HL-60/S4 treated with phorbol 12-myristate 13-acetate at 8.2 ng/mL for 4 days and 3 days (cell line): ENCODE results near the gene MRPL19.

ENCODE experiments used
- in situ Hi-C: fragments of 300-500 bp; cut with MboI; formaldehyde crosslinking; loops from 2 replicates; pipeline ENCODE4 v1.15.0; 2022; ENCODE audit warnings: low sequenced_read_pairs

MRPL19 gene

DNA sequence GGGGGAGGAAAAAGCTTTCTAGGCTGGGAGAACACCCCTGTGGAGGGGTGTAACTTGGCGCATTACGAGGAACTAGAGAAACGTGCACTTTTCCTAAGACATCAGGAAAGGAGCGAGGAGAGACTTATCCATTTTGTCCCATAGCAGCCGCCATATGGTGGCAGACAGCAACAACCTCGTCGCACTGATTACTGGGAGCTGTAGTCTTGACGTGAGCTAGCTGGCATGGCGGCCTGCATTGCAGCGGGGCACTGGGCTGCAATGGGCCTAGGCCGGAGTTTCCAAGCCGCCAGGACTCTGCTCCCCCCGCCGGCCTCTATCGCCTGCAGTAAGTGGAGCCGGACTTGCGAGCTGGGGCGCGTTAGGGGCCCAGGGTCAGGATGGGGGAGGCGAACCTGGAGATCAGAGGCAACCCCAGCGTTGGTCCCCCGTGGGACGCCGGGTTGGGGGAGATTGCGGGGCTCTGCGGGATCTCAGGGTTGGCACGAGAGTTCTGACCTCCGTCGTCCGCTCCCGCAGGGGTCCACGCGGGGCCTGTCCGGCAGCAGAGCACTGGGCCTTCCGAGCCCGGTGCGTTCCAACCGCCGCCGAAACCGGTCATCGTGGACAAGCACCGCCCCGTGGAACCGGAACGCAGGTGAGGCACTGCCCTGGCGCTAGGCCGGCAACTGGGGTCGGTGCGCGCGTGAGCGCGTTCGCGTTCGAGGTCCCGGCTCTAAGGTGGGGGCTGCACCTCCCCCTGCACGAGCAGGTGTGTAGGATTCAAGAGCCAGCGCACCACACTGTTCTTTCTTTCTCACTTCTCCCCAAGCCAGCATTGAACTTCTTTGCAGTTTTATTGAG is at the start of gene MRPL19:
MRPL19 (plus strand) TSS at position 201 of the 843 bp plus-strand sequence; CDS start at position 226, 25 bp downstream.
- in situ Hi-C loops: no loop called here

- in situ Hi-C loops: no loop called here
Observed at GRCh38 chr2:75596784-75597183, 49.8 kb upstream of the MRPL19 start.

DNA sequence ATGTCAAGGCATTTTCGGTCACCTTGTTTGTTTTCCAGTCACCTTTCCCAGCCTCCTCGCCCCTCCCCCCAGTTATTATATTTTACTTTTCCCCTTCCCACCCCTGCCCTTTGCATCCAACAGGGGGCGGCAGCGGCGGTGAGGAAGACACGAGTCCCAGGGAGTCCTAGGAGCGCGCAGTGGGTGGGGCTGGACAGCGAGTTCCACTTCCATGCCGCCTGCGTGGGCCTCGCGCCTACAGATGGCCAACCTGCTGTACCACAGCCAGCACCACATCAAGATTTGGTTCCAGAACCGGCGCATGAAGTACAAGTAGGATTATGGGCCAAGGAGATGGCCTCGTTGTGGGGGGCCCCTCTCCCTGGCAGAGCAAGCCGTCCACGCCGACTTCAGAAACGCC is 48.6 kb upstream of the MRPL19 start:
- in situ Hi-C loops: no loop called here

DNA sequence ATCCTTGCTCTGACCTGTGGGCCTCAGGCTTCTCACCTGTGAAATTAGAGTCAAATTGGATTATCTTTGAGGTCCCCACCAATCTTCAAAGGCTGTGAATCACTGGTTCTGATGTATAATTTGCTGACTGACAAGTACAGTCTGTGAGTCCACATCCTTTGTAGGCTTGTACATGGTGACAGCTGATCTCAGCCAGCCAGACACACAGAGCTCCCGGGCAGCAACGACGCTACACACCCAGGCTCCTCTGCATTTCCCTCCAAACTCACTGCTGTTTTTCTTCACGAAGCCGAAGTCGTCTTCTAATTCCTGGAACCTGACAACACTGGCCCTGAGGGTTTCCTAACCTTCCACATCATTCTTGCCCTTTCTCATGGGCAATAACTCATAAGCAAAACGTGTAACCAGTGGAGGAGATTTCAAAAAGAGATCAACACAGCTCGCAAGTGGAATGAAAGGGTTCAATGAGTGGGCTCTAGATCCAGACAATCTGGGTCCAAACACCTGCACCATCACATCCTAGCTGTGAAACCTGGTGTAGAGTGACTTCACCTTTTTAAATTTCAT is 47.9 kb upstream of the MRPL19 start:
- in situ Hi-C loops: no loop called here

DNA sequence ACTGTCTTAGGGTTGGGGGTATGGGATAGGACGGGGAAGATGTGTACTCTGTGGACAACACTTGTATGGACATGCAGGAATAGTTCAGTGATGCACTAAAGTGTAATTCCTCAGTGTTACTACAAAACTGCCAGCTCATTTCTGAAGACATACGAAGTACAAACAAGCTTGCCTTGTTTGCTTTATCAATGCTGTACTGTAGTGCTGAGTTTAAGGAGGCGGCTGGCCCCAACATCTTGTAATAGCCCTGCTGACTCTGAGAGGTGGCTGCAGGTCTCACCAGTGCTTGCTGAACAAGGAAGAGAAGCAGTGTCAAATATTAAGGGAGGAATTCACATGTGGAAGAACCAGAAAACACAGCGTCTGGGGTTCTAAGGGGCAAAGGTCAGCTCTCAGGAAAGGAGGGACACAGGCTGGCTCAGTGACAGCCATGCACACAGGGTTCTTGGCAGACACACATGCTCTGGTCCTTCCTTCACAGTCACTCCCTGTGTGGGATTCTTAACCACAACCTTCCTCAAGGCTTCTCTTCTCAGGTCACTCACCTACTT is 46.0 kb upstream of the MRPL19 start:
- in situ Hi-C loops: no loop called here

DNA sequence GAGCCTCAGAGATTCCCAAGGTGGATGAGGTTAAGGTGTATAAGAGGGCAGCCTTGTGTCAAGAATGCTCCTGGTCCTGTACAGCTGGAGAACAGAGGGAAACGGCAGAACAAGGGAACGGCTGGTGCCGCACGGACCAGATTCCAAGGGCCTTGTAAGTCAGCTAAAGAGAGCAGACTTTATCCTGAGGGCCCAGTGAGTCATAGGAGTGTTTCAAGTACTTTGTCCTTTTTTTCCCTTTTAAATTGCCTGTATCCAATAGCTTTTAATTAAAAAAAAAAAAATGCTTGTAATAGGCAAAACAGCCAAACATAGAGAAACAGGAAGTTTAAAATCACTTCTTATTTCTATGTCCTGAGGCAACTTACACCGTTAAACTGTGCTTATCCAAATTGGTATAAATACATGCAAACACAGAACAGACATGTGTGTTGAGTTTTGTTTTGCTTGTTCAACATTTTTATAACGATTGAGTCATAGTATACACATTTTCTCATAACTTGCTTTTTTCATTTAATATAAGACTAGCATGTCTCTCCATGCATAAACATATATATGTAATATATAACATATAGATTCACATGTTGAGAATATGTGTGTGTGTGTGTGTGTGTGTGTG is 43.8 kb upstream of the MRPL19 start:
- in situ Hi-C loops: no loop called here

DNA sequence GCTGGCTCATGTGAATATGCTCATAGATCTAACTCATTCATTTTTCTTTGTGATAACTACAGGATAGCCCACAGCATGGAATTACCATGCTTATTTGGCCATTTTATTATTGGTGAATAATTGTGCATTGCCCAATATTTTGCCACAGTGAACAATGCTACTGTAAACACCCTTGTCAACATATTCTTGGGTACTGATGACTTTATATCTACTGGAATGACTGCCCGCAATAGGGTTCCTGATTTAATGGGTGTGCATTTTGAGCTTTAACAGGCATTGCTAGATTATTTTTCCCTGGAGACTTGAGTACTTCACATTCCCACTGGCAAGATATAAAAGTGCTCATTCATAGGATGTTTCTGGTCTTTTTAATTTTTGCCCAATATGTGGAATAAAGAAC is 43.1 kb upstream of the MRPL19 start:
- in situ Hi-C loops: no loop called here

GRCh38 chr2:75604484-75604883 is 42.1 kb upstream of the MRPL19 start:
- in situ Hi-C loops: no loop called here

DNA sequence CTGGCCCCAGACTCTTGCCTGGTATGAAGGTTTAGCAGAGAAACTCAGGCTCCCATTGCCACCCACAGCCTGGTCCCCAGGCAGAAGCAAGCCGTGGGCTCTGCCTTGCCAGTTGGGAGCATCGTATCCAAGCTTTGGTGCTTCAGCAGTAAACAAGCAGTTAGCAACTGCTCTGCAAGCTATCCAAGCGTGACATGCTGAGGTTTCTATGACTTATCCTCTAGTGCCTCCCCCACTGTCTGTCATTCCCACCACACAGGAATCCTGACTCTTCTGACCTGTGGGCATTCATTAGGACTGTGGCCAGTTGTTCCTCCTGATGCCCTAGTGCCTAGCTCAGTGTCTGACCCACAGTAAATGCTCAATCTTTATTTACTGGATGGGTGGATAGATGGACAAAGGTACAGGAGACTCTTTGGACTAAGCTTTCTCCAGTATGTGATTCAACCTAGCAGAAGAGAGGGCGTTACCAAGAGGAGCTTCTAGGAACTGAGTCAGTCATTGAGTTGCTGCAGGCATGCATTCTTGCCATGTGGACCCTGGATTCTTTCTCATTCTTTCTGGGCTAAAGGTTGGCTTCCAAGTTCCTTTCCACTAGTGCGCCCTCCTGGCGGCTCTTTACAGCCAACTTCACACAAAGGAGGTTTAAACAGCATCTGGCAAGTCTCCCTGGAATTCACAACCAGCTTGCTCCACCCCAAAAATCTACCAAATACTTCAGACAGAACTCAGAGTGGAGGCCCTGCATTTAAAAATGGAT is 40.6 kb upstream of the MRPL19 start:
- in situ Hi-C loops: no loop called here

DNA sequence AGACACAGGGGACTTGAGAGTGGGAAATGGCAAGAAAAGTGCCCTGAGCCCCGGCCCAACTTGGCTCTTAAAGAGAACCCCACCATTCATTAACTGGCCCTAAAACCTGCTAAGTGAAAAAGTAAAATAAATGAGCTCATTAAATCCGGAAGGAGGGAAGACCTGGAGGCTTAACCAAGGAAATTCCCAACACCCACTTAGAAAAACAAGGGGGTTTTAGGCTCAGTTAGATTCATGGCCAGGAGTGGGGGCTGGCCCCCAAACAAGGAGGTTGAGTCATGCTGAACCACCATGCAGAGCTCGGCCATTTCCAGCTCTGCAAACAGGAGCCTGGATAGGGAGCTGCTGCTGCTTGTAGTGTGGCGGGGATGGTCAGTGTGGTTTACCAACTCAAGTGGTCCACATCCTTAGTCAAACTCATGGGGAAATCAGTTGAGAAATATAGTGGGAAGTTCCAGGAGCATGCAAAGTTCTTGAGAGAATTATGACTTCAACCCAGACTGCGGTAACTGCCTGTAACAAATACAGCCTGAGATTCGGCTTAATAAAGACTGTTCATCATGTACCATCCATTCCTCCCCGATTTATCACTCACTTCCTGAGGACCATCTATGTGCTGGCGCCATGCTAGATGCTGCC is 39.7 kb upstream of the MRPL19 start:
- in situ Hi-C loops: no loop called here

- in situ Hi-C loops: no loop called here
Observed at GRCh38 chr2:75607400-75607798, 39.2 kb upstream of the MRPL19 start.

GRCh38 chr2:75607988-75608683 is 38.4 kb upstream of the MRPL19 start:
- in situ Hi-C loops: no loop called here

DNA sequence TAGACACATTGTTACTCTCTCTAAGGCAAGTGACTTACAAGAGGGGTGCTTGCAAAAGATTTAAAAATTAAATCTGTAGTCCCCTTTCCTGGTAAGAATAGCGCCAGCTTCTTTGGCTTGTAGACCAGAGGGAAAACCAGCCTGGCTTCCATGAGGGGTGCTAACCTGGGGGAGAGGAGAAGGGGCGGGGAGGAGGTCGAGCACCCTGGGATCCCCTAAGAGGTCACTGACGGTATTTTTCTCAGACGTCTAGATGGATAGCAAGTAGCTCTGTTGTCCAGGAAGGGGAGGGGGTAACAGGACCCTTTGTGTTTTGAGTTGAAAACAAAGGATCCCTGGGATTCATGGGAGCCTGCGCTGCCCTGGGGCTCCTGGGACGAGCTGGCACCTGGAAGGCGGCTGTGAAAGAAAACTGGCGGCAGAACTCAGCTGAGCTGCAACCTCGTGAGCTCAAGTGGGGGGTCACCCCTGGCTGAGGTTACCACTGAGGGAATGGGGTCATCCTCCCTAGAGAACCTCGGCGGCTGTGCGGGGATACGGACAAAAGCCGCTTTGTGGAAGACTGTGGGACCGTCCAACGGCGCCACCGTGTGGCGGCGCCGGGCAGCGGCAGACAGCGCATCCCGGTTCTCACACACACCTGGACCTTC is 37.8 kb upstream of the MRPL19 start:
- in situ Hi-C loops: no loop called here

DNA sequence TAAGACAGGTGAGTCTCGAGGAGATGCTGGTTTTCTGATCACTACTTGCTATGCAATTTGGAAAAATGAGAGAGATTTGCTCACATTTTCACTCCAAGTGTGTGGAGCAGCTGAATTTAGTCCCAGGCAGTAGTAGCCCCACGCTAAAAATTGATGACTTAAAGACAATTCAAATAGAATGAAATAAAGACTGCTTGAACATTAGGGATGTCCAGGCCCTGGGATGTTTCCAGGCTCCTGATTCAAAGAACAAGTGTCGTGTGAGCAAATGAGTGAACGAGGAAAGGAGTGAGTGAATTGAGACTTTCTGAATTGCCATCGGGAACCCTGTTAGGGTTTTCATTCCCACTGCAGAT is 37.3 kb upstream of the MRPL19 start:
- in situ Hi-C loops: no loop called here

- in situ Hi-C loops: no loop called here
Observed at GRCh38 chr2:75609937-75610508, 36.6 kb upstream of the MRPL19 start.

- in situ Hi-C loops: no loop called here
Observed at GRCh38 chr2:75610671-75611070, 35.9 kb upstream of the MRPL19 start.

GRCh38 chr2:75612108-75612861 is 34.3 kb upstream of the MRPL19 start:
- in situ Hi-C loops: no loop called here

DNA sequence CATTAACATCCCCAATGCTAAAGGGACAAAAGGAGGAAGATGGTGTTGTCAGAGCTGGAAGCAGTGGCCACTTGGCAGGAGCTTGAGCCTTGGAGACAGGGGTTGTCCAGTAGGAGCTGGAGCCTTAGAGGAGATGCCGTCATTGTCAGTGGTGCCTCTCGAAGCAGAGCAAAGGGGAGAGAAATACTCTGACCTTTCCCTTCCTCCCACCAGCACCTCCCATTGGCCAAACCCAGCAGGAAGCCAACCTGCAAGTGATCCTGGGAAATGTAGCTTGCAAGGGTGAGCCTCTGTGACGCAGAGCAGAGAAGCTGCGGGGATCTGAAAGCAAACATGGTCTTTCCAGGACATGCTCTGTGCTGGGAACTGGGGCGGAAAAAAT is 33.7 kb upstream of the MRPL19 start:
- in situ Hi-C loops: no loop called here
